ENCODE results near the gene C16orf95.

C16orf95 gene

DNA sequence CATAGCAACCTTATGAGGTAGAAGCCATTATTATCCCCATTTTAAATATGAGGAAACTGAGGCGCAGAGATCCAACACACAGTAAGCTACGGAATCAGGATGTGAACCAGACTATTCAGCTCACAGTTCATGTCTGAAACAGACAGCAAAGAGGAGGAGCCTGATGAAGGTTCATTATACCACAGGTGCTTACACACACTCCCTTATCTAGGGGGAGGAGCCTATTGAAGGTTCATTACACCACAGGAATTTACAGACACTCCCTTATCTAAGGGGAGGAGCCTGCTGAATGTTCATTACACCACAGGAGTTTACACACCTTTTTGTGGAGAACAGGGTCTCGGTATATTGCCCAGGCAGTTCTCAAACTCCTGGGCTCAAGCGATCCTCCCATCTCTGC is 21.9 kb downstream of the C16orf95 start:
- TF ChIP-seq, protein P1, sequence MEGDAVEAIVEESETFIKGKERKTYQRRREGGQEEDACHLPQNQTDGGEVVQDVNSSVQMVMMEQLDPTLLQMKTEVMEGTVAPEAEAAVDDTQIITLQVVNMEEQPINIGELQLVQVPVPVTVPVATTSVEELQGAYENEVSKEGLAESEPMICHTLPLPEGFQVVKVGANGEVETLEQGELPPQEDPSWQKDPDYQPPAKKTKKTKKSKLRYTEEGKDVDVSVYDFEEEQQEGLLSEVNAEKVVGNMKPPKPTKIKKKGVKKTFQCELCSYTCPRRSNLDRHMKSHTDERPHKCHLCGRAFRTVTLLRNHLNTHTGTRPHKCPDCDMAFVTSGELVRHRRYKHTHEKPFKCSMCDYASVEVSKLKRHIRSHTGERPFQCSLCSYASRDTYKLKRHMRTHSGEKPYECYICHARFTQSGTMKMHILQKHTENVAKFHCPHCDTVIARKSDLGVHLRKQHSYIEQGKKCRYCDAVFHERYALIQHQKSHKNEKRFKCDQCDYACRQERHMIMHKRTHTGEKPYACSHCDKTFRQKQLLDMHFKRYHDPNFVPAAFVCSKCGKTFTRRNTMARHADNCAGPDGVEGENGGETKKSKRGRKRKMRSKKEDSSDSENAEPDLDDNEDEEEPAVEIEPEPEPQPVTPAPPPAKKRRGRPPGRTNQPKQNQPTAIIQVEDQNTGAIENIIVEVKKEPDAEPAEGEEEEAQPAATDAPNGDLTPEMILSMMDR (IDR thresholded peaks at IDR 0.05; ENCODE audit: insufficient read depth, missing control alignments), result no peak
- FAIRE-seq, result no peak
- DNase-seq (ENCODE audit: insufficient read length, low spot score), result no peak

DNA sequence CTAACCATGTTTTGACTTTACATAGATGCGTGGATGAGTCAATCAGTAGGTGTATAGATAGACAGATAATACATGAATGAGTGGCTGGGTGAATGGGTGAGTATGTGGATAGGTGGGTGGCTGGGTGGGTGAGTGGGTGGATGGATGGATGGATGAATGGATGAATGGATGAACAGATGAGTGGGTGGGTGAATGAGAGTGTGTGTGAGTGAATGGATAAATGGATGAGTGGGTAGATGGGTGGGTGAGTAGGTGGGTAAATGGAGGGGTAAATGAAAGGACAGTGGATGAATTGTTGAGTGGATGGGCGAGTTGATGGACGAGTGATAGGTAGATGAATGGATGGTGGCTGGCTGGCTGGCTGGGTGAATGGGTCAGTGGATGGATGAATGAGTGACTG is 23.2 kb downstream of the C16orf95 start:
- DNase-seq (ENCODE audit: insufficient read length, low spot score) (no peak), FAIRE-seq (no peak)
- TF ChIP-seq, protein P1 (IDR thresholded peaks at IDR 0.05; ENCODE audit: insufficient read depth, missing control alignments), result no peak

DNA sequence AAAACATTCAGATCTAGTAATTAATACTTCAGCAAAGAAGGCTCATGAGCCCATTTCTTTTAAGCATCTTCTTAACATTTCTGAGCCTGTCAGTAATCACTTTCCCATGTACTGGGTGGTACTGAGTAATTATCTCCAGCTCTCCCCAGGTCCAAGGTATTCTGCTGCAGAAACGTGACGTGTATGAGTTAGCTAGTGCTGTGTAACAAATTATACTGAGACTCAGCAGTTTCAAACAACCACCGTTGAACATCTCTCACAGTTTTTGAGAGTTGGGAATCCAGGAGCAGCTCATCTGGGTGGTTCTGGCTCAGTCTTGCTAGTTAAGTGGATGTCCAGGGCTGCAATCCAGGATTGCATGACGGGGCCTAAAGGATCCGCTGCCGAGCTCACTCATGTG is 25.2 kb downstream of the C16orf95 start:
- no peak for FAIRE-seq
- no peak for DNase-seq (ENCODE audit: insufficient read length, low spot score)
- TF ChIP-seq, protein P1 (IDR thresholded peaks at IDR 0.05; ENCODE audit: insufficient read depth, missing control alignments), result no peak

GRCh38 chr16:87288753-87289362 is 28.3 kb downstream of the C16orf95 start:
- FAIRE-seq, result no peak

DNA sequence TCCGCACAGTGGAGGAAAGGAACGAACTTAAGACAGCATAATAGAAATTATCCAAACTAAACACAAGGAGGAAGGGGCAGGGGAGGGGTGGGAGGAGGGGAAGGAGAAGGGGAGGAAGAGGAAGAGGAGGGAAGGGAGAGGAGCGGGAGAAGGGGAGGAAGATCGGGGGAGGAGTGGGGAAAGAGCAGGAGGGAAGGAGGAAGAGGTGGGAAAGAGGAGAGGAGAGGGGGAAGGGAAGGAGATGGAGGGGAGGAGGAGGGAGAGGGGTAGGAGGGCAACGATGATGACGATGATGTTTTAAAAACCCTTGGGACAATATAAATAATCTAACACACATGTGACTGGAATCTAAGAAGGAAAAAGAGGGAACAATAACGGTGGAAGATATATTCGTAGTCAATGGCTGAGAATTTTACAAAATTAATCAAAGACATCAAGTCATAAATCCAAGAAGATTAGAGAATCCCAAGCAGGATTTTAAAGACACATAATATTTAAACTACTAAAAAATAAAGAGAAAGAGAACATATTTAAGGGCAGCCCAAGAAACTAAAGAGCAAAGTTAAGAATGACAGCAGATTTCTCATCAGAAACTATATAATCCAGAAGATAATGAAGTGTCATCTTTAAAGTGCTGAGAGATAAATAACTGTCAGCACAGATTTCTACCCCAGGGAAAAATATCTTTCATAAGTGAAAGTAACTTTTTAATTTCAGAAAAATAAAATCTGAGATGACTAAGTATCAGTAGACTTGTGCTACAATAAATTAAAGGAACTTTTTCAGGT is 30.2 kb downstream of the C16orf95 start:
- DNase-seq (ENCODE audit: insufficient read length, low spot score) (no peak), FAIRE-seq (no peak)
- TF ChIP-seq, protein P1 (IDR thresholded peaks at IDR 0.05; ENCODE audit: insufficient read depth, missing control alignments), result no peak

More at GRCh38 chr16:87288753-87289362, 28.3 kb downstream of the C16orf95 start:
- DNase-seq (ENCODE audit: insufficient read length, low spot score), result no peak
- TF ChIP-seq, protein P1 (IDR thresholded peaks at IDR 0.05; ENCODE audit: insufficient read depth, missing control alignments), result no peak

DNA sequence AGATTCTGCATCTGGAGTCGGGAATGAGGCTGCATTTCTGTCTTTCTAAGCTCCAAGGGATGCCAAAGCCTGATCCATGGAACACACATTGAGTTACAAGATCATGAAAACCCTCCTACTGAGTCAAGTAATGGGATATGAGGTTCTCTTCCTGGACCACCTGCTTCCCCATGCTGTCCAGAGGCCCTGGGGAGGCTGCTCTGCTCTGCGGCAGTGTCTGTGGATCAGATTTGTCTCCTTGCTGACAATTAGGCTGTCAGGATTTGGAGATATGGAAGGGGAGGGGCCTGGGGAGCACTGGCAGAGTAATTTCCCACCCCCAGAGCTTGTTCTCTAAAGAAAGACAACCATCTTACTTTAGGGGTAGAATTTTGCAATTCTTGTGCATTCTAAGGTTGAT is 33.0 kb downstream of the C16orf95 start:
- DNase-seq (ENCODE audit: insufficient read length, low spot score) (no peak), FAIRE-seq (no peak)
- TF ChIP-seq, protein P1 (IDR thresholded peaks at IDR 0.05; ENCODE audit: insufficient read depth, missing control alignments), result no peak

DNA sequence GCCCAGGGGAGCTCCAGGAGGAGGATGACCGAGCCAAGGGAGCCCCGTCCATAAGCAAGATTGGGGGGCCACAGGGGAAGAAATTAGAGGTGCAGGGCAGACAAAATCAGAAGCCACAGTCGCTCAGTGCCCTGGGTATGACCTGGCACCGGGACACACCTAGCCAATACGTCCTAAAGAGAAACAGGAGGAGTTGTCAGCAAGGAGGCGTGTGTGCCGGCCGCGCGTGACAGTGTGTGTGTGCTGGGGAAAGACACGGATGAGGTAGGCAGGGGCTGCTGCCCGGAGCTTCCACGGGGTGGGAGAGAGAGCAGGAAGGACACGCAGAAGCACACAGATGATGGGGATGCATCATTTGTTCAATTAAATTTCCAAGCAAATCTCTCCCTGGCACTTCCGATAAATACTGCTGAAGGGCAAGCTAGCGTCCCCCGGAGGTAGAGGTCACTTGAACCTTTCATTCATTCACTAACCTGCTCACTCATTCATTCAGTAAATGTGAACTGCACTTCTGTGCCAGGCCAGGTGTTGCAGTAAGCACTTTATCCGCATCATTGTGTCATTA is 38.0 kb downstream of the C16orf95 start:
- no peak for DNase-seq (ENCODE audit: insufficient read length, low spot score)
- TF ChIP-seq, protein P1 (IDR thresholded peaks at IDR 0.05; ENCODE audit: insufficient read depth, missing control alignments), result no peak
- FAIRE-seq, result no peak
